LNCAP (cell line): Measurements from ENCODE around the gene PNPLA3.

Source experiments
- TF ChIP-seq, protein P1 (sequence below): fragments of 450-650 bp; IDR thresholded peaks from 2 replicates; pipeline ENCODE4 v1.5.1; 2017; ENCODE audit warnings: mild to moderate bottlenecking

PNPLA3 gene

DNA sequence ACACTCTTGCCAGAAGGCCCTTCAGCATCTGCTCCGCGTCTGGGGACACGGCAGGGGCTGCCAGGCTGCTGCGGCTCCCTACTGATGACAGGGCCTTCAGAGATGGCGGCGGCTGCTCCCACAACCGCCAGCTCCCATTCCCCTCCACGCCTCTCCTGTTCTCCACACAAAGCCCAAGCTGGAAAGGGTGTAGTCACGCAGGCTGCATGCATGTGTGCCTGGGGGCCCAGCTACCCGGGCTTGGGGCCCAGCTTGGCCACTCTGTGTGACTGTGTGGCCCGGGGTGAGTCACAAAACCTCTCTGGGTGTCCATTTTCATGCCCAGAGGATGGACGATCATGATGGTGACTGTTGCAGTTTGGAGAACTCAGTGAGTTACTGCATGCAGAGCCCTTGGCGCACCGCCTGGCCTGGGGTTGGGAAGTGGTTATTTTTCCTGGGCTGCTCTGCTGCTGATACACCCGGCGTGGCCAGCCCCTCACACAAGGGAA is 68.8 kb downstream of the PNPLA3 start:
- TF ChIP-seq, protein P1, sequence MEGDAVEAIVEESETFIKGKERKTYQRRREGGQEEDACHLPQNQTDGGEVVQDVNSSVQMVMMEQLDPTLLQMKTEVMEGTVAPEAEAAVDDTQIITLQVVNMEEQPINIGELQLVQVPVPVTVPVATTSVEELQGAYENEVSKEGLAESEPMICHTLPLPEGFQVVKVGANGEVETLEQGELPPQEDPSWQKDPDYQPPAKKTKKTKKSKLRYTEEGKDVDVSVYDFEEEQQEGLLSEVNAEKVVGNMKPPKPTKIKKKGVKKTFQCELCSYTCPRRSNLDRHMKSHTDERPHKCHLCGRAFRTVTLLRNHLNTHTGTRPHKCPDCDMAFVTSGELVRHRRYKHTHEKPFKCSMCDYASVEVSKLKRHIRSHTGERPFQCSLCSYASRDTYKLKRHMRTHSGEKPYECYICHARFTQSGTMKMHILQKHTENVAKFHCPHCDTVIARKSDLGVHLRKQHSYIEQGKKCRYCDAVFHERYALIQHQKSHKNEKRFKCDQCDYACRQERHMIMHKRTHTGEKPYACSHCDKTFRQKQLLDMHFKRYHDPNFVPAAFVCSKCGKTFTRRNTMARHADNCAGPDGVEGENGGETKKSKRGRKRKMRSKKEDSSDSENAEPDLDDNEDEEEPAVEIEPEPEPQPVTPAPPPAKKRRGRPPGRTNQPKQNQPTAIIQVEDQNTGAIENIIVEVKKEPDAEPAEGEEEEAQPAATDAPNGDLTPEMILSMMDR = no peak

DNA sequence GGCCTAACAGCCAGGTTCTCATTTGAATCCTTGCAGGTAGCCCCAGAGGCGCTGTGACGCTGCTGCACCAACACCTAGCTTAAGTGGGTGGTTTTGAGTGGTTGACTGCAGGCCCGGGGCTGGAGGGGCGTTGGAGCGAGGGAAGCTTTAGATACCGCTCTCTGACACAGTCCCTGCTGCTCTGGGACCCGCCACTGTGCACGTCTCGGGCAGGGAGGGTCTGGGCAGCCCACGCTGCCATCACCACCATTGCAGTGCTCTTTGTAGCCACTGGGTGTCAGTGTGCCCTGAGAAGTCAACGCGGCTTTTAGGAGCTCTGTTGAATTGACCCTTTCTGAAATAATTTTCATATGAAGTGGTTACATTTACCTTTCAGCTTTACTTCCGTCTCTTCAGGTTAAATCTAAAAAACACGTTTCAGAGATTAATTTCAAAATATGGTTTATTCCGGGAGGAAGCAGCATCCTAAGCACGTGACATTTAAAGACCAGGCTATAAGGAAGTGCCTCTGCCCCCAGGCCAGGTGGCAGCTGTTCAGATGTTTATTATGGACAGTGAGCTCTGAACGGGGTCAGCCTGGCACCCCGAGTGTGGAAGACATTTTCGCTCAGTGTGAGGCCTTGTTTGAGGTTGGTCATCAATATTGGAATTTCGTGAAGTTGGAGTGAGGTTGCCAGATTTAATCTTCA is 69.6 kb downstream of the PNPLA3 start:
- TF ChIP-seq, protein P1 = peak; percentile 97

GRCh38 chr22:43994006-43994405 is 70.4 kb downstream of the PNPLA3 start:
- TF ChIP-seq, protein P1 = no peak

- TF ChIP-seq, protein P1 = no peak
These were observed 70.8 kb downstream of the PNPLA3 start for GRCh38 chr22:43994416-43994815.

- TF ChIP-seq, protein P1 = no peak
These were observed 71.6 kb downstream of the PNPLA3 start for GRCh38 chr22:43995057-43995685.

DNA sequence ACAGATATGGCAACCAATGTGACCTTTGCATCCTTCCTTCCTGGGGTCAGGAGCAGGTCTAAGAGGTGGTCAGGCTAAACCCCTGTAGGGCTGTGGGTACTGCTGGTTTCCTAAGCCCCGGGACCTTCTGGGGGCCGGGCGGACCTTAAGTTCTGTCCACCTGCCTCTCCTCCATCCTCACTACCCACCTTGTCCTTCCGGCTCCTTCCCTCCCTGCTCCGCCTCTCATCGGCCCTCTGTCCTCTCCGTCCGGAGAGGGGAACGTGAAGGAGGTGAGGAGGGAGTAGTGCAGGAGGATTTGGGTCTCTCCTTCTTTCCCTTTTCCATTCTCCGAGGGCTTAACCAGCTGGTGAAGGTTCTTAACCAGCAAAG is 72.2 kb downstream of the PNPLA3 start:
- TF ChIP-seq, protein P1 = no peak

DNA sequence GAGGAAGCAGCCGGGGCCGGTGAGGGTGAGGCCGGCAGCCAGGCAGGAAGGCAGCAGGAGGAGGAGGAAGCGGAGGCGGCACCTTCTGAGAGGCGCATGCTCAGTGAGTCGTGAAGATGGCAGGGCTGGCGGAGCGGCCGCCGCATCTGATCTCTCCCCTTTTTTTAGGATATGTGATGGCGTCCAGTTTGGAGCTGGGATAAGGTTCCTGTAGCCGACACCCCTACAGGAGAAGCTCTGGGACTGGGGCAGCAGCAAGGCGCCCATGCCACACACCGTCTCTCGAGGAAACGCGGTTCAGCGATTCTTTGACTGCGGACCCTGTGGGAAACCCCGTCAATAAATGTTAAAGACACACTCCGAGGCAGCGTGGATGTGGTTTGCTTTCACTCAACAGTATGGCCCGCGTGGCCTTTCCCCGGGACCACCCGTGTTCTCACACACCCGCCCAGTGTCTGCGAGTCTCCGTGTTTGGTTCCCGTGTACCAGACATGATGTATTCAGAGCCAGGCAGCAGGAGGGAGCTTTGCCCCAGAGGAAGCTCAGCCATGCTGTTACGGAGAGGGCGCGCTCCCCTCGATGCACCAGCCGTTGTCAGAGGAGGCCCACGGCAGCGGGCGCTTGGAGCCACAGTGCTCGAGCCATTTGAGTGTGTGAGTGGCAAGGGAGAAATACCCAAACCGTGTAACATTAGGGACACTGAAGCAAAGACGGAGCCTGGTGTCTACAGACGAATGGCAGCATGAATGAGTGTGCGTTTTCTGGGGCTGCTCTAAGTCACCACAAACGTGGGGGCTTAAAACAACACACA is 72.8 kb downstream of the PNPLA3 start:
- TF ChIP-seq, protein P1 = no peak
